HG02870 (cell line): ENCODE measurements around the gene ITPRID2.
"Not testable (repeated sequence)": the region's sequence is repeated elsewhere in the genome, so short reads cannot be mapped to it uniquely, and the experiment has no call there.

Experiments used
- ATAC-seq: cut with Tn5 transposase; IDR thresholded peaks from one replicate; pipeline ENCODE4 v1.9.1; 2021; ENCODE audit warnings: mild to moderate bottlenecking, moderate library complexity; ENCODE audit not compliant: unreplicated experiment

The ITPRID2 gene

GRCh38 chr2:181915102-181915501, 23.6 kb downstream of the ITPRID2 start:
- ATAC-seq, result no peak

GRCh38 chr2:181916726-181917718, 25.5 kb downstream of the ITPRID2 start:
- no peak for ATAC-seq

GRCh38 chr2:181918188-181918587, 26.7 kb downstream of the ITPRID2 start:
- ATAC-seq, result no peak

- ATAC-seq, result no peak
Observed at GRCh38 chr2:181923121-181923520, 31.6 kb downstream of the ITPRID2 start.

GRCh38 chr2:181924336-181924735, 32.8 kb downstream of the ITPRID2 start:
- ATAC-seq, result no peak

GRCh38 chr2:181934694-181935093, 43.2 kb downstream of the ITPRID2 start:
- ATAC-seq, result peak; percentile 20

DNA sequence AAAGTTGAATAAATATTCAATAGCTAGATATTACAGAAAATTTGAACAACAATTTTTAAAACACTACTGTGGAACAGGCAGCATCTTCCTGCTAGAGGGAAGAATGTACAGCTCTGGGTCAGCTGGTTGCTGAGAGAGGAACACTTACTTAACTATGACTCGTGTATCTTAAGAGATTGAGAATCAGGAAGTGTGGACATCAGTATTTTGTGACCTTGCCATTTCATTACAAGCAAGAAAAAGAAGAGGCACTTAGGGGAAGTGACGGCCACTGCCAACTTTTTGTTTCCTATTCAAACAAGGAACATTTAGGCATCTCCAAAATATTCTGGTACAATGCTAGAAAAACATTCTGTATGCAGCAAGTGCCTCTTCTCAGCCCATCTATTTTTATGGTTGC, 45.9 kb downstream of the ITPRID2 start:
- ATAC-seq, result no peak

- ATAC-seq, result no peak
Observed at GRCh38 chr2:181943411-181944124, 52.0 kb downstream of the ITPRID2 start.

GRCh38 chr2:181944164-181944913, 52.8 kb downstream of the ITPRID2 start:
- ATAC-seq, result no peak

GRCh38 chr2:181944914-181945291, 53.4 kb downstream of the ITPRID2 start:
- no peak for ATAC-seq

DNA sequence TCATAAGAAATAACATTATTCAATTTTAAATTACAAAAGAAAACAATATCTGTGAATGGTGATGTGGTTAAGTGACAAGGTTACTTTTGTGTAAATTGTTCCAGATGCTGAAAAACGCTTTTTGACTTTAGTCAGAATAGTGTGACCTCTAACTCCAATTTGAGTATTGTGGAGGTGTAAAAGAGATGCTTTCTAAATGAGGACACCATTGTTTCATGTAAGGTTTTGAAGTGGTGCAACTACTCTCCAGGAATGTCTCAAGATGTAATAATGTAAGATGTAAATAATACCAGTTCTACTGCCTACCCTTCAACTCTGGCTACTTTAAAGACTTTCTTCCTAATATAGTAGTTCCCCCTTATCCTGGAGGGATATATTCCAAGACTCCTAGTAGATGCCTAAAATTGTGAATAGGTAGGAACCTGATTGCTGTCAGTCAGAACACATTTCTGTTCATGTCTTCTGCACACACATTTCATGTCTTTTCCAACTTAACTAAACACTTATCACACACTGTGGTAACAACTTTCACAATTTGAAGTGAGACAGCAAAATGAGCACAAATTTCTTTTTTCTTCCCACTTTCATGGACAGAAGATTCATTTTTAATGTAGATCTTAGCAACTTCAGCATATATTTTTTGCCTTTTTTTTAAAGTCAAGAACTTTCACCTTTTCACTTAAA, 55.1 kb downstream of the ITPRID2 start:
- ATAC-seq, result no peak

GRCh38 chr2:181947273-181947672, 55.7 kb downstream of the ITPRID2 start:
- ATAC-seq, result no peak

DNA sequence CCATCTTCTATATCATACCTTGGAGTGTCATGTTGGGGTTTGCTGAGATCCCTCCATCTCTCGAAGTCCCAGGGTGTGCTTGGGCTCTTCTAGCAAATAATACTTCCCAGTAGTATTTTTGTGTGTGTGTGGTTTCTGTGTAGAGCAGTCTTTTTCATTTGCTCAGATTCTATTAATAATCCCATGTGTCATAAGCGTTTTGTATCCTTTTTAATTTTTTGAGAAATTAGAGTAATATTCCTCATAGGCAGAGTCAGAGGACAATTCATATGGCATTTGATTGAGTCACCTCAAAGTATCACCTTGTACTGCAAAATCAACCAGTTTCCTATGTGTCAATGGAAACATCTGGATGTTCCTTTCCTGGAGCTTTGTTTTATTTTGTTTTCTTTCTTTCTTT, 56.7 kb downstream of the ITPRID2 start:
- no peak for ATAC-seq

DNA sequence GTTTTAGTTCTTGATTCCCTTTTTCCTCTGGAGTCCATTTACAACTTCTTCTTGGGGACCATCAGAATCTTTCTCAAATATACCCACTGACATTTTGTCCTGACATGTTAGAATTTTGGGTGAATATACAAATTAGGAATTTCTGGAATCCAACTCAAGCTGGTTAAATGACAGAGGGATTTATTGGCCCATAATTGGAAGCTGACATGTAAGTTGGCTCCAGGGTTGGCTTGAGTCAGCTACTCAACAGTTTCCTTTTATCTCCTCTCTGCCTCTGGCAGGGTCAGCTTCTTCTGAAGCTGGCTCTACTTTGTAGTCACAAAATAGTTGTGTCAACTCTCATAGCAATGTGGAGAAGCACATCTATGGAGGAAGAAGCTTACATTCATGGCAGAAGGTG, 57.5 kb downstream of the ITPRID2 start:
- no peak for ATAC-seq

- ATAC-seq, result no peak
Observed at GRCh38 chr2:181952404-181953226, 61.1 kb downstream of the ITPRID2 start.

GRCh38 chr2:181953881-181954537, 62.5 kb downstream of the ITPRID2 start:
- peak; percentile 66 for ATAC-seq

DNA sequence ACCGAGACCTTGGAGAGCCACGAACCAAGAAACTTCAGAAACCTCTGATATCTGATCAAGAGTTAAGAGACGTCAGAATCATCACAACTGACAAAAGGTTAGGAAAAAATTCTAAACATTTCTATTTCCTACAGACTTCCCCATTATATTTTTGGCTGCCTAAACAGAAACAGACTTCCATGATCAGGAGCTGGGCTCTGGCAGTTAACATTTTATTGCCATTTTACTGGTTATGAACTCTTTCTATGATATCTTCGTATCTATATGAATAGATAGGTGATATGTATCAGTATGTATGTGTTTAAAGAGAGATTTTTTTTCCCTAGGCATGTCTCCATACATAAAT, 63.0 kb downstream of the ITPRID2 start:
- ATAC-seq, result peak; percentile 6

GRCh38 chr2:181955010-181955409, 63.5 kb downstream of the ITPRID2 start:
- ATAC-seq, result no peak

DNA sequence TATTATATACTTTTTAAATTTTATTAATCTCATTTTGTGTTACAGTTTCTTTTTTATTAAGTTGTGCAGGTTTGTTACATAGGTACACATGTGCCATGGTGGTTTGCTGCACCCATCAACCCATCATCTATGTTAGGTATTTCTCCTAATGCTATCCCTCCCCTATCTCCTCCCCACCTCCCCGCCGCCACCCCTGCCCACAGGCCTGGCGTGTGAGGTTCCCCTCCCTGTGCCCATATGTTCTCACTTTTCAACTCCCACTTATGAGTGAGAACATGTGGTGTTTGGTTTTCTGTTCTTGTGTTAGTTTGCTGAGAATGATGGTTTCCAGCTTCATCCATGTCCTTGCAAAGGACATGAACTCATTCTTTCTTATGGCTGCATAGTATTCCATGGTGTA, 64.3 kb downstream of the ITPRID2 start:
- ATAC-seq, result not testable (repeated sequence)
